Measurements from ENCODE around the gene KLF5. TPM values are rescaled to one million over a fixed set of nuclear protein-coding genes. Genes with fewer than 3 reads are reported as not detected.

KLF5 gene
- polyA plus RNA-seq, 1 of the 3 experiments (the other 2 are of a cell fraction) = 2.7 TPM

DNA sequence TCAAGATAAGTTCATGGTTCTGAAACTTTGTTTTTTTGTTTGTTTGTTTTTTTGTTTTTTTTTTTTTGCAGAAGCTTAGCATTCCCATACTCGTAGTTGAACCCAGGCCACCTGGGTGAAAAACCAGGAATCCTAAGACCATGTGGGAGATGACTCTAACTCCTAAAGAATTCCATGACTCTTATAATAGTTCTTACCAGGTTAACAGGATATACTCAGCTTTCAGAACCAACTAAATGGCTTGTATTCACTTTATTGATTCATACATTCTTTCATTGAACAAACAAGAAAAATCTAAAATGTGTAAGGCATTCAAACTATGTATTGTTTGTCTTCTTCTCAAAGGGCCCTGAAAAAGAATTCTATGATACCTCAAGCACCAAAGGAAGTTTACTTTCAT lies 40.5 kb upstream of the KLF5 start (continued):
- TF ChIP-seq NRF1 (IDR thresholded peaks at IDR 0.05; ENCODE audit: low read depth, low read length) = no peak
- no peak for TF ChIP-seq RCOR1 (IDR thresholded peaks at IDR 0.05; ENCODE audit: low read length)

DNA sequence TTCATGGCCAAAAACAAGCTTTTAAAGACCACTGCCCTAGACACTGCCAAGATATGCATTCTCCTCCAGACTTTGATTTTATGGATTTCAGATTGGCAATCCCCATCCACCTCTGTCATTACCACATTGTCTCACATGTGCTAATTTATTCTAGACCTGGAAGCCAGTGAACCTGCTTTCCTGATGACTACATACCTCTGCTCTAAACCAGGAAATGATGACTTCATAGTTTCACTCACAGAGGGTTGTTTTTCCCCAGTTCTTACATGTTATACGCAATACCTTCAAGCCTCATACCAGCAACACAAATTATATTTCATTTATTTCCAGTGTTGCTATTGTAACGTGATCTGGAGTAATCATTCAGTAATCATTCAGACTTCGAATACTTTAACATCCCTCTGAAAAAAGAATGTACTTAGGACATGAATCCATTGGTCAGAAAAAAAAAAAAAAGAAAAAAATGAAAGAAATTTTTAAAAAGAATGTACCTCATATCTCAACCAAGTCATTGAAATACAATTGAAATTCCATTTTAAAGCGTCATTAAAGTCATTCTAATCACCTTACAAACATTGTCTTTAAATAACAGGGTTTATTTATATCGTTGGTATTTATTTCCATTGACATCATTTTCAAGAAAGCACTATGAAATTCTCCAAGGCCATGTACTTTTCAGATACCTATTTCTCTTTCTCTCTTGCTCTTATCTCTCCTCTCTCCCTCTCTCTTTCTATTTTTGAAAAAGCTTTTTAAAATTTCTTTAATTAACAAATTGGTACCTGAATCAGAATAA lies 33.4 kb upstream of the KLF5 start:
- Histone ChIP-seq H3K4me2 (no peak overlapping the region), H2AFZ (ENCODE audit: low read depth) (no peak overlapping the region), H3K36me3 (replicated peaks in 1 of 2; ENCODE audit: control insufficient read depth in 1 of 2, insufficient read depth in 2 of 2, low read length in 1 of 2) (no peaks in the 10 kb centered on the region), H3K4me1 (ENCODE audit: control insufficient read depth in 1 of 2, insufficient read depth in 2 of 2, low read depth in 1 of 2, low read length in 1 of 2) (no peaks in the 10 kb centered on the region), H3K9me3 (no peaks in the 10 kb centered on the region), H3K4me3 (ENCODE audit: low read depth in 2 of 2, low read length in 1 of 2) (no peak overlapping the region), H3K9ac (no peak overlapping the region), H3K27ac (ENCODE audit: low read depth in 2 of 2, low read length in 1 of 2) (no peak overlapping the region), H3K9me2 (no peaks in the 10 kb centered on the region), H3F3A (replicated peaks; ENCODE audit: insufficient read depth) (no peaks in the 10 kb centered on the region), H3K27me3 (ENCODE audit: insufficient read depth) (no peaks in the 10 kb centered on the region), H4K20me1 (ENCODE audit: insufficient read depth) (no peaks in the 10 kb centered on the region), H3K79me2 (ENCODE audit: insufficient read depth) (no peaks in the 10 kb centered on the region)
- WGBS (ENCODE audit: low lambda C conversion rate) = 78% methylated on average over 5 of the region's 5 CpGs
- no peak for DNase-seq
- no peak for TF ChIP-seq JUND (IDR thresholded peaks at IDR 0.05)
- TF ChIP-seq, protein P1, sequence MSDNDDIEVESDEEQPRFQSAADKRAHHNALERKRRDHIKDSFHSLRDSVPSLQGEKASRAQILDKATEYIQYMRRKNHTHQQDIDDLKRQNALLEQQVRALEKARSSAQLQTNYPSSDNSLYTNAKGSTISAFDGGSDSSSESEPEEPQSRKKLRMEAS (IDR thresholded peaks at IDR 0.05; ENCODE audit: low read depth) = no peak
- TF ChIP-seq MEF2A (IDR thresholded peaks at IDR 0.05; ENCODE audit: borderline replicate concordance, low read depth) = no peak
- TF ChIP-seq RAD21 (IDR thresholded peaks at IDR 0.05; ENCODE audit: low read length) = no peak
- no peak for TF ChIP-seq RCOR1 (IDR thresholded peaks at IDR 0.05; ENCODE audit: low read length)
- TF ChIP-seq EP300 (IDR thresholded peaks at IDR 0.05; ENCODE audit: borderline replicate concordance in 1 of 2, low read depth in 1 of 2, low read length in 1 of 2) = no peak
- no peak for TF ChIP-seq TEAD4 (IDR thresholded peaks at IDR 0.05; ENCODE audit: borderline replicate concordance, insufficient read depth)
- no peak for TF ChIP-seq CHD2 (IDR thresholded peaks at IDR 0.05; ENCODE audit: low read length, partially characterized antibody)
- TF ChIP-seq NRF1 (IDR thresholded peaks at IDR 0.05; ENCODE audit: low read depth, low read length) = no peak
- no peak for TF ChIP-seq POLR2AphosphoS5 (IDR thresholded peaks at IDR 0.05; ENCODE audit: low read depth, low read length)
- no peak for TF ChIP-seq EZH2phosphoT487 (IDR thresholded peaks at IDR 0.05; ENCODE audit: borderline replicate concordance, low read depth)
- TF ChIP-seq, protein P2, sequence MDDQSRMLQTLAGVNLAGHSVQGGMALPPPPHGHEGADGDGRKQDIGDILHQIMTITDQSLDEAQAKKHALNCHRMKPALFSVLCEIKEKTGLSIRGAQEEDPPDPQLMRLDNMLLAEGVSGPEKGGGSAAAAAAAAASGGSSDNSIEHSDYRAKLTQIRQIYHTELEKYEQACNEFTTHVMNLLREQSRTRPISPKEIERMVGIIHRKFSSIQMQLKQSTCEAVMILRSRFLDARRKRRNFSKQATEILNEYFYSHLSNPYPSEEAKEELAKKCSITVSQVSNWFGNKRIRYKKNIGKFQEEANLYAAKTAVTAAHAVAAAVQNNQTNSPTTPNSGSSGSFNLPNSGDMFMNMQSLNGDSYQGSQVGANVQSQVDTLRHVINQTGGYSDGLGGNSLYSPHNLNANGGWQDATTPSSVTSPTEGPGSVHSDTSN (IDR thresholded peaks at IDR 0.05) = no peak
- no peak for TF ChIP-seq FOSL2 (IDR thresholded peaks at IDR 0.05; ENCODE audit: borderline replicate concordance, low read depth)
- no peak for TF ChIP-seq NFIC (IDR thresholded peaks at IDR 0.05; ENCODE audit: borderline replicate concordance)
- no peak for TF ChIP-seq MXI1 (IDR thresholded peaks at IDR 0.05; ENCODE audit: low read depth, low read length)
- TF ChIP-seq TAF1 (IDR thresholded peaks at IDR 0.05; ENCODE audit: borderline replicate concordance, low read depth, low read length) = no peak
- no peak for TF ChIP-seq SMC3 (IDR thresholded peaks at IDR 0.05; ENCODE audit: low read depth, low read length)
- ChIA-PET POLR2A (no interaction called here), CTCF (no interaction called here)
